Hepatocyte (in vitro differentiated cells): ENCODE results near the gene RANGAP1. TPM values are rescaled to one million over a fixed set of nuclear protein-coding genes. Genes with fewer than 3 reads are reported as not detected.

Source experiments
- DNase-seq: peaks from one replicate; pipeline ENCODE4 v3.0.0-alpha.2; 2016; ENCODE audit warnings: low spot score
- H2AFZ ChIP-seq: fragments of 200-600 bp; sonication (generic); 2 replicates; pipeline ENCODE4 v1.6.0; 2016; ENCODE audit warnings: antibody characterized with exemption, mild to moderate bottlenecking
- H3K27ac ChIP-seq: fragments of 200-600 bp; sonication (generic); 2 replicates; pipeline ENCODE4 v1.5.1; 2016; ENCODE audit warnings: mild to moderate bottlenecking
- H3K27me3 ChIP-seq: fragments of 200-600 bp; sonication (generic); 2 replicates; pipeline ENCODE4 v1.6.1; 2016
- H3K36me3 ChIP-seq: fragments of 200-600 bp; sonication (generic); replicated peaks from 2 replicates; pipeline ENCODE4 v1.5.1; 2016; ENCODE audit warnings: low read depth; ENCODE audit not compliant: insufficient read depth
- H3K4me1 ChIP-seq: fragments of 200-600 bp; sonication (generic); 2 replicates; pipeline ENCODE4 v1.5.1; 2016; ENCODE audit warnings: mild to moderate bottlenecking, moderate library complexity; ENCODE audit not compliant: insufficient read depth
- H3K4me2 ChIP-seq: fragments of 200-600 bp; sonication (generic); 2 replicates; pipeline ENCODE4 v1.6.0; 2016
- H3K4me3 ChIP-seq: fragments of 200-600 bp; sonication (generic); 2 replicates; pipeline ENCODE4 v1.5.1; 2016; ENCODE audit warnings: mild to moderate bottlenecking
- H3K79me2 ChIP-seq: fragments of 200-600 bp; sonication (generic); 2 replicates; pipeline ENCODE4 v1.6.0; 2017; ENCODE audit warnings: mild to moderate bottlenecking
- H3K9me2 ChIP-seq: fragments of 200-600 bp; sonication (generic); replicated peaks from 2 replicates; pipeline ENCODE4 v1.6.0; 2017; ENCODE audit warnings: mild to moderate bottlenecking; ENCODE audit not compliant: insufficient read depth
- H3K9me3 ChIP-seq: fragments of 200-600 bp; sonication (generic); 2 replicates; pipeline ENCODE4 v1.5.1; 2016; ENCODE audit warnings: low read depth, mild to moderate bottlenecking
- H4K20me1 ChIP-seq: fragments of 200-600 bp; sonication (generic); 2 replicates; pipeline ENCODE4 v1.6.0; 2016; ENCODE audit warnings: mild to moderate bottlenecking; ENCODE audit not compliant: insufficient read depth, poor library complexity, severe bottlenecking
- EZH2 ChIP-seq: fragments of 200-600 bp; sonication (generic); IDR thresholded peaks from 2 replicates; pipeline ENCODE4 v1.6.1; 2016; ENCODE audit warnings: antibody characterized with exemption, mild to moderate bottlenecking, borderline replicate concordance
- EZH2phosphoT487 ChIP-seq: fragments of 200-600 bp; sonication (generic); IDR thresholded peaks from one replicate; pipeline ENCODE4 v1.6.1; 2018; ENCODE audit warnings: antibody characterized with exemption, mild to moderate bottlenecking, low read depth, moderate library complexity; ENCODE audit not compliant: unreplicated experiment, severe bottlenecking
- WGBS: methylation state at CpG from one replicate; pipeline ENCODE4 v1.1.6; 2016; ENCODE audit warnings: low lambda C conversion rate; ENCODE audit errors: missing lambda C conversion rate; 5-methylcytosine and 5-hydroxymethylcytosine counted together
- polyA plus RNA-seq: library from polyadenylated mRNA; unstranded; fragments of >200 nt; fragmentation: Nextera tagmentation; extraction: Ambion mirVana; gene quantifications from 2 replicates; pipeline ENCODE4 v1.2.1, GENCODE V29; 2016
- total RNA-seq: library from RNA; depleted of rRNA; stranded (reverse); fragments of >200 nt; gene quantifications from 2 replicates; pipeline ENCODE4 v1.2.3, GENCODE V29; 2014
- TF ChIP-seq, protein P1 (sequence below): fragments of 200-600 bp; sonication (generic); IDR thresholded peaks from 2 replicates; pipeline ENCODE4 v1.5.1; 2016; ENCODE audit warnings: antibody characterized with exemption, mild to moderate bottlenecking; ENCODE audit not compliant: poor library complexity

RANGAP1 gene
- total and polyA plus RNA-seq, 2 experiments from 2014 or later: 35.2 to 38.1 TPM

DNA sequence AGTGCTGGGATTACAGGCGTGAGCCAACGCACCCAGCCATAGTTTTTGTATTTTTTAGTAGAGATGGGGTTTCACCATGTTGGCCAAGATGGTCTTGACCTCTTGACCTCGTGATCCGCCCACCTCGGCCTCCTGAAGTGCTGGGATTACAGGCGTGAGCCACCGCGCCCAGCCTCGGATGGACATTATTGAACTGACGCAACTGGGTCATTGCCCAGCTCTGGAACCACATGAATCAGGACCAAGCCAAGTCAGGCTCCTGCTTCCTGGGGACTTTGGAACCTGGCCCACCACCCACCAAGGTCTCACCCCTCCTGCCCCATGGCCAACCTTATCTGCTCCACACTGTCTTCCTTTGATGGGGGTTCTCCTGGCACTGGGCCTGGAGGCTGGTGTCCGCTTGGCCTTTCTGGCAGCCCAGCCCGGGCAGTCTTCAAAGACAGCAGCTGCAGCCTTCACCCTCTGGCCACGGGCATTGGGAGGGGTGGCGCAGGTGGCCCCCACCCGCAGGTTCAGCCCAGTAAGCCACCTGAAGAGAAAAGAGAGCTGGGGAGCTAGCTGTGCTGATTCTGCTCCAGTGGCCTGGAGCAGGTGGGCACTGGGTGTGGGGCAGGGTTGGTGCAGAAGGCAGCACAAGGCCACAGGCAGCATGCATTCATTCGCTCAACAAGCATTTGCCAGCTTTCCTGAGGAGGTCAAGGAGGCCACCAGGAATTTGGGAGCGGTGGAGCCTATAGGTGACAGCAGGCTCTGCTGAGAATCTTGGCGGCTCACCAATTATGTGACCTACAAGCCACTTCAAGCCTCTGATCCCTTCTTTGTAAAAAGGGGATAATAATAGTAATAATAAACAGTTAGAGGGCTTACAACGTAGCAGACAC, 50.9 kb downstream of the RANGAP1 start:
- H4K20me1 ChIP-seq: no peaks in the 10 kb centered on the region
- H3K9me2 ChIP-seq: no peaks in the 10 kb centered on the region
- H3K4me3 ChIP-seq: no peak overlapping the region
- peaks cover 4% of the 10 kb centered on the region for H3K4me1 ChIP-seq
- TF ChIP-seq, protein P1, sequence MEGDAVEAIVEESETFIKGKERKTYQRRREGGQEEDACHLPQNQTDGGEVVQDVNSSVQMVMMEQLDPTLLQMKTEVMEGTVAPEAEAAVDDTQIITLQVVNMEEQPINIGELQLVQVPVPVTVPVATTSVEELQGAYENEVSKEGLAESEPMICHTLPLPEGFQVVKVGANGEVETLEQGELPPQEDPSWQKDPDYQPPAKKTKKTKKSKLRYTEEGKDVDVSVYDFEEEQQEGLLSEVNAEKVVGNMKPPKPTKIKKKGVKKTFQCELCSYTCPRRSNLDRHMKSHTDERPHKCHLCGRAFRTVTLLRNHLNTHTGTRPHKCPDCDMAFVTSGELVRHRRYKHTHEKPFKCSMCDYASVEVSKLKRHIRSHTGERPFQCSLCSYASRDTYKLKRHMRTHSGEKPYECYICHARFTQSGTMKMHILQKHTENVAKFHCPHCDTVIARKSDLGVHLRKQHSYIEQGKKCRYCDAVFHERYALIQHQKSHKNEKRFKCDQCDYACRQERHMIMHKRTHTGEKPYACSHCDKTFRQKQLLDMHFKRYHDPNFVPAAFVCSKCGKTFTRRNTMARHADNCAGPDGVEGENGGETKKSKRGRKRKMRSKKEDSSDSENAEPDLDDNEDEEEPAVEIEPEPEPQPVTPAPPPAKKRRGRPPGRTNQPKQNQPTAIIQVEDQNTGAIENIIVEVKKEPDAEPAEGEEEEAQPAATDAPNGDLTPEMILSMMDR: no peak
- TF ChIP-seq EZH2: no peak
- no peak for TF ChIP-seq EZH2phosphoT487
- H3K79me2 ChIP-seq: no peaks in the 10 kb centered on the region
- no peak overlapping the region for H3K4me2 ChIP-seq
- H3K9me3 ChIP-seq: no peaks in the 10 kb centered on the region
- H2AFZ ChIP-seq: no peak overlapping the region
- WGBS: 91% methylated on average over 19 of the region's 19 CpGs
- H3K36me3 ChIP-seq: no peaks in the 10 kb centered on the region
- DNase-seq: no peak
- H3K27ac ChIP-seq: no peak overlapping the region
- H3K27me3 ChIP-seq: no peaks in the 10 kb centered on the region

DNA sequence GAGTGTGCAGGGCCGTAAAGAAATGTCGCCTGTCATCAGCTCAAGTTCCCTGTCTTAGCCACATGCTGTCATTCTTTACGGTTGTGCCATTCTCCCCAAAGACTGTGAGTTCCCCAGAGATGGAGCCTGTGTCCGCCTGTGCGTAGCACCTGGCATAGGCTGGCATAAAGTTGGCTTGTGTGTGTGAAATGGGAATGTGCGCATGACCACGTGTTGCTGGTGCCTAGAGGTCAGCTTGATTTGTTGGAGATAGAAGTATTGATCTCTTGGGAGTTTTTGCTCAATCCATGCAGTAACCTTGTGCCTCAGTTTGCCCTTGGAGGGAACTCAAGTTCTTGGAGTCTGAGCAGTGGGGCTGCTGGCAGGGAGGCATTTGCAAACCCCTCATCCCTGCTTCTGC, 54.6 kb downstream of the RANGAP1 start:
- H3K27ac ChIP-seq: no peak overlapping the region
- no peak for TF ChIP-seq EZH2
- H3K4me3 ChIP-seq: no peak overlapping the region
- no peaks in the 10 kb centered on the region for H3K79me2 ChIP-seq
- no peaks in the 10 kb centered on the region for H3K9me3 ChIP-seq
- H3K4me1 ChIP-seq: no peaks in the 10 kb centered on the region
- H3K4me2 ChIP-seq: no peak overlapping the region
- no peaks in the 10 kb centered on the region for H3K36me3 ChIP-seq
- no peaks in the 10 kb centered on the region for H3K27me3 ChIP-seq
- H3K9me2 ChIP-seq: no peaks in the 10 kb centered on the region
- no peak for DNase-seq
- H4K20me1 ChIP-seq: no peaks in the 10 kb centered on the region
- no peak overlapping the region for H2AFZ ChIP-seq
- WGBS: 92% methylated on average over 7 of the region's 7 CpGs

DNA sequence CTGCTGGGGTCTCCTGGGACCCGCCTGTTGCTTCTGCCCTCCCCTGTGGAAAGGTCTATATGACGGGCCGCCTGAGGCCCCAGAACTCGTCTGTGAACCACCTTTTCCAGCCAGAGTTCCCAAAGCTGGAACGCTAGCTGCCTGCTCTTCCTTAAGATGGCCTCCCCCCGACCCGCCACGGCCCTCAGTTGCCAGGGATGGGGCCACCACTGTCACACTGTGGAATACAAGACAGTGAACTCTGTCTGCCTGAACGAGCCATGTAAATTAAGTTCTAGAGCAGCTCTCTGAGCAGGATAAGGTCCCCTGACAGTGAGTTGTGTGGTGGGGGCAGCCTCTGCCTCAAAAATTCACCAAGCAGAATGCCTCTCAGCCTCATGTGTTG, 55.6 kb downstream of the RANGAP1 start:
- H3K4me1 ChIP-seq: no peaks in the 10 kb centered on the region
- 94% methylated on average over 9 of the region's 9 CpGs for WGBS
- no peaks in the 10 kb centered on the region for H3K79me2 ChIP-seq
- no peaks in the 10 kb centered on the region for H3K27me3 ChIP-seq
- H4K20me1 ChIP-seq: no peaks in the 10 kb centered on the region
- no peak overlapping the region for H3K4me2 ChIP-seq
- no peak for TF ChIP-seq EZH2phosphoT487
- TF ChIP-seq, protein P1: no peak
- TF ChIP-seq EZH2: no peak
- H3K36me3 ChIP-seq: no peaks in the 10 kb centered on the region
- H3K9me2 ChIP-seq: no peaks in the 10 kb centered on the region
- no peak overlapping the region for H3K27ac ChIP-seq
- no peak overlapping the region for H3K4me3 ChIP-seq
- no peaks in the 10 kb centered on the region for H3K9me3 ChIP-seq
- H2AFZ ChIP-seq: no peak overlapping the region
- DNase-seq: no peak

DNA sequence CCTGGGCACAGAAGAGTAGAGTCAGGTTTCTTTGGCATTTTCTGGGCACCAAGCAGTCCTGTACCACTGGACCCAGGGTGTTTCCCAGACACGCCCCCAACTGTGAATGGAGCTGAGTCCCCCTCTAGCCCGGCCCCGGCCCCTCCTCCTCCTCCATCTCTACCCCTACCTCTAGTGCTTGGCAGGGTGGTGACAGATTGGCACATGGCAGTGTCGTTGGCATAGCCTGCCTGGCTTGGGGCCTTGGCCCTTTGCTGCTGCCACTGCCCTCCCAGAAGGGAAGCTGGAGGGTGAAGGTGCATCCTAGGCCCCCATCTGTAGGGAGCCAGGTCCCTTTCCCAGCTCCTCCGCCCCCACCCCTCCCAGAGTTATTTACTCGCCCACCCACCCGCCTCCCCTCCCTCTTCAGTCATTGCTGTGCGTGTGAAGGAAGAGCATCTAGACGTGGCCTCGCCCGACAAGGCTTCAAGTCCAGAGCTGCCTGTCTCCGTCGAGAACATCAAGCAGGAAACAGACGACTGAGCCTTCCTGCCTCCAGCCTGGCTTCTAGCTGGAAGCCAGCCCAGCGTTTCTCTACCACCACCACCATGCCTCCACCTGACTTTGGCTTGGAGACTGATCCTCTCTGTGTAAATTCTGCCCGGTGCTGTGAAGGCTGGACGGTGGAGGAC, 56.1 kb downstream of the RANGAP1 start:
- no peaks in the 10 kb centered on the region for H3K79me2 ChIP-seq
- H3K4me3 ChIP-seq: no peak overlapping the region
- no peaks in the 10 kb centered on the region for H3K9me2 ChIP-seq
- no peaks in the 10 kb centered on the region for H3K4me1 ChIP-seq
- no peak for DNase-seq
- H3K36me3 ChIP-seq: no peaks in the 10 kb centered on the region
- H2AFZ ChIP-seq: no peak overlapping the region
- TF ChIP-seq EZH2phosphoT487 (no peak), EZH2 (no peak)
- TF ChIP-seq, protein P1: no peak
- H4K20me1 ChIP-seq: no peaks in the 10 kb centered on the region
- H3K27me3 ChIP-seq: no peaks in the 10 kb centered on the region
- H3K9me3 ChIP-seq: no peaks in the 10 kb centered on the region
- 94% methylated on average over 17 of the region's 17 CpGs for WGBS
- H3K4me2 ChIP-seq: no peak overlapping the region
- H3K27ac ChIP-seq: no peak overlapping the region
